ENCODE results near the gene SRPK3. TPM values are rescaled to one million over a fixed set of nuclear protein-coding genes. Genes with fewer than 3 reads are reported as not detected.
"Not testable (repeated sequence)": the region's sequence is repeated elsewhere in the genome, so short reads cannot be mapped to it uniquely, and the experiment has no call there.

SRPK3 gene
- total RNA-seq, 1 experiment from 2014 or later = not detected

- H3K27me3 ChIP-seq (ENCODE audit: control insufficient read depth, insufficient read depth, low read length) = no peaks in the 10 kb centered on the region
- no peaks in the 10 kb centered on the region; the same call in 1 of the 2 replicates for H3K36me3 ChIP-seq (replicated peaks; ENCODE audit: control insufficient read depth, insufficient read depth, low read length)
- DNase-seq = peak; percentile 49
Measured at GRCh38 chrX:153816831-153817690, 36.2 kb downstream of the SRPK3 start.

GRCh38 chrX:153818064-153818463 is 37.2 kb downstream of the SRPK3 start:
- peak; percentile 30 for DNase-seq
- H3K4me3 ChIP-seq (ENCODE audit: insufficient read depth, low read depth, low read length); H3K36me3 ChIP-seq (replicated peaks; ENCODE audit: control insufficient read depth, insufficient read depth, low read length); H3K27me3 ChIP-seq (ENCODE audit: control insufficient read depth, insufficient read depth, low read length): not testable (repeated sequence)

More at GRCh38 chrX:153816831-153817690, 36.2 kb downstream of the SRPK3 start:
- H3K4me3 ChIP-seq (ENCODE audit: insufficient read depth, low read depth, low read length) = no peak overlapping the region

- H3K36me3 ChIP-seq (replicated peaks; ENCODE audit: control insufficient read depth, insufficient read depth, low read length) = no peaks in the 10 kb centered on the region
- H3K27me3 ChIP-seq (ENCODE audit: control insufficient read depth, insufficient read depth, low read length) = no peaks in the 10 kb centered on the region
- peak overlapping the region; percentile 37 for H3K4me3 ChIP-seq (ENCODE audit: insufficient read depth, low read depth, low read length)
- DNase-seq = peak; percentile 96
Measured at GRCh38 chrX:153818571-153819383, 37.9 kb downstream of the SRPK3 start.

- H3K27me3 ChIP-seq (ENCODE audit: control insufficient read depth, insufficient read depth, low read length) = no peaks in the 10 kb centered on the region
- H3K36me3 ChIP-seq (replicated peaks; ENCODE audit: control insufficient read depth, insufficient read depth, low read length) = no peaks in the 10 kb centered on the region
- DNase-seq = peak; percentile 74
- H3K4me3 ChIP-seq (ENCODE audit: insufficient read depth, low read depth, low read length) = peak overlapping the region; percentile 37
Measured at GRCh38 chrX:153819384-153820040, 38.7 kb downstream of the SRPK3 start.

- no peaks in the 10 kb centered on the region for H3K27me3 ChIP-seq (ENCODE audit: control insufficient read depth, insufficient read depth, low read length)
- peak; percentile 38 for DNase-seq
- no peak overlapping the region for H3K4me3 ChIP-seq (ENCODE audit: insufficient read depth, low read depth, low read length)
- no peaks in the 10 kb centered on the region for H3K36me3 ChIP-seq (replicated peaks; ENCODE audit: control insufficient read depth, insufficient read depth, low read length)
Measured at GRCh38 chrX:153820601-153821000, 39.8 kb downstream of the SRPK3 start.

GRCh38 chrX:153821066-153821465 is 40.2 kb downstream of the SRPK3 start:
- peak; percentile 47 for DNase-seq
- no peaks in the 10 kb centered on the region for H3K27me3 ChIP-seq (ENCODE audit: control insufficient read depth, insufficient read depth, low read length)
- H3K36me3 ChIP-seq (replicated peaks; ENCODE audit: control insufficient read depth, insufficient read depth, low read length) = no peaks in the 10 kb centered on the region
- H3K4me3 ChIP-seq (ENCODE audit: insufficient read depth, low read depth, low read length) = no peak overlapping the region

- no peaks in the 10 kb centered on the region for H3K27me3 ChIP-seq (ENCODE audit: control insufficient read depth, insufficient read depth, low read length)
- no peaks in the 10 kb centered on the region; the same call in 1 of the 2 replicates for H3K36me3 ChIP-seq (replicated peaks; ENCODE audit: control insufficient read depth, insufficient read depth, low read length)
- peak; percentile 20 for DNase-seq
- H3K4me3 ChIP-seq (ENCODE audit: insufficient read depth, low read depth, low read length) = no peak overlapping the region
Measured at GRCh38 chrX:153824348-153824747, 43.5 kb downstream of the SRPK3 start.

- H3K4me3 ChIP-seq (ENCODE audit: insufficient read depth, low read depth, low read length) = no peak overlapping the region
- H3K36me3 ChIP-seq (replicated peaks; ENCODE audit: control insufficient read depth, insufficient read depth, low read length) = no peaks in the 10 kb centered on the region; the same call in 1 of the 2 replicates
- peak; percentile 14 for DNase-seq
- no peaks in the 10 kb centered on the region for H3K27me3 ChIP-seq (ENCODE audit: control insufficient read depth, insufficient read depth, low read length)
Measured at GRCh38 chrX:153825042-153825441, 44.2 kb downstream of the SRPK3 start.

- H3K4me3 ChIP-seq (ENCODE audit: insufficient read depth, low read depth, low read length) = no peak overlapping the region
- H3K36me3 ChIP-seq (replicated peaks; ENCODE audit: control insufficient read depth, insufficient read depth, low read length) = no peaks in the 10 kb centered on the region; the same call in 1 of the 2 replicates
- H3K27me3 ChIP-seq (ENCODE audit: control insufficient read depth, insufficient read depth, low read length) = no peaks in the 10 kb centered on the region
- DNase-seq = no peak
Measured at GRCh38 chrX:153827016-153827415, 46.2 kb downstream of the SRPK3 start.

GRCh38 chrX:153827903-153828302 is 47.1 kb downstream of the SRPK3 start:
- DNase-seq = peak; percentile 46
- Histone ChIP-seq H3K4me3 (ENCODE audit: insufficient read depth, low read depth, low read length) (peak overlapping the region; percentile 72), H3K36me3 (replicated peaks; ENCODE audit: control insufficient read depth, insufficient read depth, low read length) (no peaks in the 10 kb centered on the region; the same call in 1 of the 2 replicates), H3K27me3 (ENCODE audit: control insufficient read depth, insufficient read depth, low read length) (no peaks in the 10 kb centered on the region)

GRCh38 chrX:153828308-153828707 is 47.5 kb downstream of the SRPK3 start:
- DNase-seq = peak; percentile 61
- no peaks in the 10 kb centered on the region for H3K27me3 ChIP-seq (ENCODE audit: control insufficient read depth, insufficient read depth, low read length)
- H3K36me3 ChIP-seq (replicated peaks; ENCODE audit: control insufficient read depth, insufficient read depth, low read length) = no peaks in the 10 kb centered on the region; the same call in 1 of the 2 replicates
- peak overlapping the region; percentile 72 for H3K4me3 ChIP-seq (ENCODE audit: insufficient read depth, low read depth, low read length)

- peak; percentile 82 for DNase-seq
- peak overlapping the region; percentile 72 for H3K4me3 ChIP-seq (ENCODE audit: insufficient read depth, low read depth, low read length)
- no peaks in the 10 kb centered on the region for H3K27me3 ChIP-seq (ENCODE audit: control insufficient read depth, insufficient read depth, low read length)
- no peaks in the 10 kb centered on the region; the same call in 1 of the 2 replicates for H3K36me3 ChIP-seq (replicated peaks; ENCODE audit: control insufficient read depth, insufficient read depth, low read length)
Measured at GRCh38 chrX:153828723-153829548, 48.1 kb downstream of the SRPK3 start.

GRCh38 chrX:153829549-153829798 is 48.6 kb downstream of the SRPK3 start:
- peak; percentile 59 for DNase-seq
- H3K4me3 ChIP-seq (ENCODE audit: insufficient read depth, low read depth, low read length) = peak overlapping the region; percentile 72
- H3K27me3 ChIP-seq (ENCODE audit: control insufficient read depth, insufficient read depth, low read length) = no peaks in the 10 kb centered on the region

More at GRCh38 chrX:153829549-153829798, 48.6 kb downstream of the SRPK3 start:
- no peaks in the 10 kb centered on the region; the same call in 1 of the 2 replicates for H3K36me3 ChIP-seq (replicated peaks; ENCODE audit: control insufficient read depth, insufficient read depth, low read length)
